ELF-1 (cell line): ENCODE results near the gene BMP10.

ENCODE experiments used
- DNase-seq: peaks from one replicate; pipeline ENCODE4 v3.0.0-alpha.2; 2016; ENCODE audit warnings: low read depth, low spot score

The BMP10 gene

GRCh38 chr2:68817306-68817705 lies 53.9 kb downstream of the BMP10 start:
- DNase-seq = no peak
